ENCODE measurements around the gene SERPINH1. TPM values are rescaled to one million over a fixed set of nuclear protein-coding genes. Genes with fewer than 3 reads are reported as not detected.

SERPINH1 gene
- total RNA-seq, 1 donor from 2014 or later = 466 TPM

- H3K4me3 ChIP-seq (ENCODE audit: low read depth, low read length) = no peak overlapping the region
- H3K36me3 ChIP-seq (ENCODE audit: control insufficient read depth, insufficient read depth, low read length) = no peaks in the 10 kb centered on the region
- peaks cover 4% of the 10 kb centered on the region for H3K27me3 ChIP-seq (ENCODE audit: control insufficient read depth, insufficient read depth, low read length)
- TF ChIP-seq, protein P1, sequence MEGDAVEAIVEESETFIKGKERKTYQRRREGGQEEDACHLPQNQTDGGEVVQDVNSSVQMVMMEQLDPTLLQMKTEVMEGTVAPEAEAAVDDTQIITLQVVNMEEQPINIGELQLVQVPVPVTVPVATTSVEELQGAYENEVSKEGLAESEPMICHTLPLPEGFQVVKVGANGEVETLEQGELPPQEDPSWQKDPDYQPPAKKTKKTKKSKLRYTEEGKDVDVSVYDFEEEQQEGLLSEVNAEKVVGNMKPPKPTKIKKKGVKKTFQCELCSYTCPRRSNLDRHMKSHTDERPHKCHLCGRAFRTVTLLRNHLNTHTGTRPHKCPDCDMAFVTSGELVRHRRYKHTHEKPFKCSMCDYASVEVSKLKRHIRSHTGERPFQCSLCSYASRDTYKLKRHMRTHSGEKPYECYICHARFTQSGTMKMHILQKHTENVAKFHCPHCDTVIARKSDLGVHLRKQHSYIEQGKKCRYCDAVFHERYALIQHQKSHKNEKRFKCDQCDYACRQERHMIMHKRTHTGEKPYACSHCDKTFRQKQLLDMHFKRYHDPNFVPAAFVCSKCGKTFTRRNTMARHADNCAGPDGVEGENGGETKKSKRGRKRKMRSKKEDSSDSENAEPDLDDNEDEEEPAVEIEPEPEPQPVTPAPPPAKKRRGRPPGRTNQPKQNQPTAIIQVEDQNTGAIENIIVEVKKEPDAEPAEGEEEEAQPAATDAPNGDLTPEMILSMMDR (IDR thresholded peaks at IDR 0.05; ENCODE audit: insufficient read depth, low read length, poor library complexity, severe bottlenecking) = no peak
- no peak for DNase-seq (ENCODE audit: low read depth)
Measured at GRCh38 chr11:75595429-75595828, 33.4 kb downstream of the SERPINH1 start.

- Histone ChIP-seq H3K27me3 (ENCODE audit: control insufficient read depth, insufficient read depth, low read length) (peaks cover 4% of the 10 kb centered on the region), H3K4me3 (ENCODE audit: low read depth, low read length) (no peak overlapping the region), H3K36me3 (ENCODE audit: control insufficient read depth, insufficient read depth, low read length) (no peaks in the 10 kb centered on the region)
- DNase-seq (ENCODE audit: low read depth) = no peak
- TF ChIP-seq, protein P1 (IDR thresholded peaks at IDR 0.05; ENCODE audit: insufficient read depth, low read length, poor library complexity, severe bottlenecking) = no peak
Measured at GRCh38 chr11:75596914-75597313, 34.9 kb downstream of the SERPINH1 start.

DNA sequence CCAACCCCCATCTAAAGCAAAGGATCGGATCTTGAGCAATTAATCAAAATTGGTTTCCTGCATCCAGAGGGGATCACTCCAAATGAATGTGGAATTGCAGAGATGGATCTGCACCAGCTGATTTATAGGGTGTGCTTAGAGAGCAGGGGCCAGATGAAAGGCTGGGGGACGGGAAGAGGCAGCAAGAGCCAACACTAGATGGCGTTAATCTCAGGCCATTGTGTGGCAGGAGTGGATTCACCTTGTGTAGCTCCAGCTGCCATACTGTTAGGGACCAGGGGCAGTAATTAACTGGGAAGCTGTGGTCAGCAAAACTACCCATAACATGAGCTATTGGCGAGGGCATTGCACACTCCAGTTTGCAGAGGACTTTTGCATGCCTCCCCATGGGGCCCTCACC, 35.6 kb downstream of the SERPINH1 start:
- TF ChIP-seq, protein P1 (IDR thresholded peaks at IDR 0.05; ENCODE audit: insufficient read depth, low read length, poor library complexity, severe bottlenecking) = peak; percentile 57
- no peak overlapping the region for H3K4me3 ChIP-seq (ENCODE audit: low read depth, low read length)
- no peaks in the 10 kb centered on the region for H3K36me3 ChIP-seq (ENCODE audit: control insufficient read depth, insufficient read depth, low read length)
- peaks cover 4% of the 10 kb centered on the region for H3K27me3 ChIP-seq (ENCODE audit: control insufficient read depth, insufficient read depth, low read length)
- no peak for DNase-seq (ENCODE audit: low read depth)

- TF ChIP-seq, protein P1 (IDR thresholded peaks at IDR 0.05; ENCODE audit: insufficient read depth, low read length, poor library complexity, severe bottlenecking) = no peak
- peaks cover 4% of the 10 kb centered on the region for H3K27me3 ChIP-seq (ENCODE audit: control insufficient read depth, insufficient read depth, low read length)
- no peak overlapping the region for H3K4me3 ChIP-seq (ENCODE audit: low read depth, low read length)
- no peaks in the 10 kb centered on the region for H3K36me3 ChIP-seq (ENCODE audit: control insufficient read depth, insufficient read depth, low read length)
- DNase-seq (ENCODE audit: low read depth) = no peak
Measured at GRCh38 chr11:75598264-75598663, 36.2 kb downstream of the SERPINH1 start.

- DNase-seq (ENCODE audit: low read depth) = no peak
- Histone ChIP-seq H3K27me3 (ENCODE audit: control insufficient read depth, insufficient read depth, low read length) (peaks cover 4% of the 10 kb centered on the region), H3K36me3 (ENCODE audit: control insufficient read depth, insufficient read depth, low read length) (no peaks in the 10 kb centered on the region), H3K4me3 (ENCODE audit: low read depth, low read length) (no peak overlapping the region)
- TF ChIP-seq, protein P1 (IDR thresholded peaks at IDR 0.05; ENCODE audit: insufficient read depth, low read length, poor library complexity, severe bottlenecking) = no peak
Measured at GRCh38 chr11:75598900-75599299, 36.8 kb downstream of the SERPINH1 start.

DNA sequence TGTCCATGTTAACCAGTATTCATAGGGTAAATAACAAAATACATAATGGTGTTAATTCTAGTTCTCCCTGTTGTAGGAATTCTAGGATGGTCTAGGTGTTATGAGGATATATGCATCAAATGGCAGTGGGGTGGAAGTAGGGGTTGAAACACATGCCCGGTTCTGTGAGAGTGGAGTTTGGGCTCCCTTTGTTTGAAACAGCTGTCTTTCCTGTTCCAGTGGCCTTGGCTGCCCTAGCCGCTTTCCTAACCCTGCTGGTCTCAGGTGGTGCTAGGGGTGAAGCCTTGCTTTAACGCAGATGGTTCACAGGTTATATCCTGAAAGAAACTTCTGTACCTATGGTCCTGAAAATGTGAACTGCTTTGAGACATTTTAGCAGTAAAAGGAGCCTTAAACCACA, 38.3 kb downstream of the SERPINH1 start:
- Histone ChIP-seq H3K4me3 (ENCODE audit: low read depth, low read length) (no peak overlapping the region), H3K36me3 (ENCODE audit: control insufficient read depth, insufficient read depth, low read length) (no peaks in the 10 kb centered on the region), H3K27me3 (ENCODE audit: control insufficient read depth, insufficient read depth, low read length) (no peaks in the 10 kb centered on the region)
- no peak for DNase-seq (ENCODE audit: low read depth)
- TF ChIP-seq, protein P1 (IDR thresholded peaks at IDR 0.05; ENCODE audit: insufficient read depth, low read length, poor library complexity, severe bottlenecking) = no peak

Data from kidney epithelial cell (primary cell).